Left ventricle myocardium superior (tissue), 1 donor: Measurements from ENCODE around the gene CCHCR1. TPM values are rescaled to one million over a fixed set of nuclear protein-coding genes. Genes with fewer than 3 reads are reported as not detected.

Source experiments
- ATAC-seq: fragments of 200-7000 bp; cut with Tn5 transposase; one replicate; pipeline ENCODE4 v1.9.1; 2020; ENCODE audit warnings: mild to moderate bottlenecking, moderate library complexity
- DNase-seq: peaks from one replicate; pipeline ENCODE4 v3.0.0-alpha.2; 2020
- intact Hi-C: fragments of 100-400 bp; cut with micrococcal nuclease; formaldehyde crosslinking; loops from one replicate; pipeline ENCODE4 v1.11.0; 2022
- total RNA-seq: library from RNA; stranded (reverse); fragmentation: NEBNext Ultra II Directional; extraction: Animal tissue kit (Norgen Biotek cat#: 25700); gene quantifications from one replicate; pipeline ENCODE4 v1.2.1, GENCODE V29; 2021
- donor health status: DM: no; HTN: yes; CAD: no; lungs with severe emphysema.

Gene CCHCR1
- total RNA-seq, 1 donor from 2014 or later: 11.2 TPM

- peak; percentile 58 for ATAC-seq
- no peak for DNase-seq
- intact Hi-C loops: no loop called here
These were observed 15.2 kb downstream of the CCHCR1 start for GRCh38 chr6:31142361-31142761.

GRCh38 chr6:31140643-31141042, 17.0 kb downstream of the CCHCR1 start:
- ATAC-seq (no peak), DNase-seq (no peak)
- intact Hi-C loops: no loop called here

GRCh38 chr6:31139599-31139998, 18.0 kb downstream of the CCHCR1 start:
- ATAC-seq (no peak), DNase-seq (no peak)
- intact Hi-C loops: loop anchor here (5.0 kb wide), 2 partner anchors 53 to 228 kb away; no protein-coding TSS in a partner anchor

- DNase-seq (no peak), ATAC-seq (no peak)
- intact Hi-C loops: loop anchor here (5.0 kb wide), 2 partner anchors 53 to 228 kb away; no protein-coding TSS in a partner anchor
These were observed 18.6 kb downstream of the CCHCR1 start, which contains the start of gene PSORS1C2 for GRCh38 chr6:31138982-31139381. Gene PSORS1C2, minus strand, starts transcription at chr6:31139066. Its CDS starts 40 bp downstream, at chr6:31139026.

- DNase-seq (no peak), ATAC-seq (no peak)
- intact Hi-C loops: loop anchor here (5.0 kb wide), 2 partner anchors 57 to 232 kb away; no protein-coding TSS in a partner anchor
These were observed 21.9 kb downstream of the CCHCR1 start for GRCh38 chr6:31135710-31136109.

GRCh38 chr6:31132806-31133205, 24.8 kb downstream of the CCHCR1 start:
- ATAC-seq (no peak), DNase-seq (no peak)
- intact Hi-C loops: no loop called here

- no peak for ATAC-seq
- intact Hi-C loops: no loop called here
These were observed 26.0 kb downstream of the CCHCR1 start for GRCh38 chr6:31131595-31131994.

GRCh38 chr6:31130751-31131150, 26.9 kb downstream of the CCHCR1 start:
- DNase-seq: no peak
- intact Hi-C loops: no loop called here

More at GRCh38 chr6:31131595-31131994, 26.0 kb downstream of the CCHCR1 start:
- DNase-seq: no peak

GRCh38 chr6:31129130-31129529, 28.5 kb downstream of the CCHCR1 start:
- intact Hi-C loops: no loop called here
- no peak for ATAC-seq
- no peak for DNase-seq

More at GRCh38 chr6:31130751-31131150, 26.9 kb downstream of the CCHCR1 start:
- no peak for ATAC-seq

- DNase-seq (peak; percentile 68), ATAC-seq (peak; percentile 14)
- intact Hi-C loops: no loop called here
These were observed 29.4 kb downstream of the CCHCR1 start for GRCh38 chr6:31128093-31128676.

- DNase-seq (no peak), ATAC-seq (peak; percentile 36)
- intact Hi-C loops: no loop called here
These were observed 31.0 kb downstream of the CCHCR1 start for GRCh38 chr6:31126396-31127175.

GRCh38 chr6:31125586-31126363, 31.8 kb downstream of the CCHCR1 start:
- ATAC-seq (peak; percentile 54), DNase-seq (peak; percentile 54)
- intact Hi-C loops: no loop called here

- ATAC-seq (peak; percentile 32), DNase-seq (no peak)
- intact Hi-C loops: no loop called here
These were observed 32.4 kb downstream of the CCHCR1 start for GRCh38 chr6:31125162-31125561.

- intact Hi-C loops: no loop called here
- ATAC-seq: peak; percentile 76
- peak; percentile 76 for DNase-seq
These were observed 34.6 kb downstream of the CCHCR1 start for GRCh38 chr6:31122791-31123706.

- no peak for ATAC-seq
- intact Hi-C loops: no loop called here
- DNase-seq: no peak
These were observed 36.3 kb downstream of the CCHCR1 start for GRCh38 chr6:31121131-31121790.

- no peak for ATAC-seq
- intact Hi-C loops: no loop called here
- no peak for DNase-seq
These were observed 37.3 kb downstream of the CCHCR1 start, which contains the start of gene CDSN for GRCh38 chr6:31120151-31120915. Gene CDSN, minus strand, starts transcription at chr6:31120446. Its CDS starts 27 bp downstream, at chr6:31120419.

- intact Hi-C loops: no loop called here
- DNase-seq (no peak), ATAC-seq (no peak)
These were observed 39.4 kb downstream of the CCHCR1 start for GRCh38 chr6:31118178-31118577.
